Trophoblast cell (in vitro differentiated cells and primary cell): ENCODE results near the gene BAG3.

ENCODE experiments used
- DNase-seq, 2 donors: peaks; one replicate each; pipeline ENCODE4 v3.0.0-alpha.2; 2016
- H2AFZ ChIP-seq: 2 replicates; pipeline ENCODE4 v1.6.1; 2013; ENCODE audit warnings: low read length, moderate library complexity, mild to moderate bottlenecking; ENCODE audit not compliant: insufficient read depth, poor library complexity
- H2AK5ac ChIP-seq: 2 replicates; pipeline ENCODE4 v1.6.1; 2013; ENCODE audit warnings: mild to moderate bottlenecking, low read length
- H2BK120ac ChIP-seq: 2 replicates; pipeline ENCODE4 v1.6.1; 2013; ENCODE audit warnings: low read length, mild to moderate bottlenecking, moderate library complexity; ENCODE audit not compliant: insufficient read depth, poor library complexity
- H2BK12ac ChIP-seq: 2 replicates; pipeline ENCODE4 v1.6.1; 2013; ENCODE audit warnings: mild to moderate bottlenecking, low read length, moderate library complexity
- H2BK5ac ChIP-seq: 2 replicates; pipeline ENCODE4 v1.6.1; 2013; ENCODE audit warnings: low read length, low read depth, moderate library complexity, mild to moderate bottlenecking; ENCODE audit not compliant: poor library complexity
- H3K14ac ChIP-seq: 2 replicates; pipeline ENCODE4 v1.6.1; 2013; ENCODE audit warnings: mild to moderate bottlenecking, low read length
- H3K18ac ChIP-seq: 2 replicates; pipeline ENCODE4 v1.6.1; 2013; ENCODE audit warnings: mild to moderate bottlenecking, low read length
- H3K23ac ChIP-seq: 2 replicates; pipeline ENCODE4 v1.6.1; 2013; ENCODE audit warnings: low read length
- H3K27ac ChIP-seq: 2 replicates; pipeline ENCODE4 v1.5.1; 2013; ENCODE audit warnings: low read depth, mild to moderate bottlenecking, inconsistent platforms, low read length, moderate library complexity
- H3K27me3 ChIP-seq: 2 replicates; pipeline ENCODE4 v1.6.1; 2013; ENCODE audit warnings: inconsistent platforms, mild to moderate bottlenecking, low read length, moderate library complexity; ENCODE audit not compliant: insufficient read depth
- H3K36me3 ChIP-seq, 2 experiments: 1 replicate in 1 of 2; 2 replicates in 1 of 2; pipeline ENCODE4 v1.6.1; 2013; ENCODE audit warnings: low read length in 2 of 2, mild to moderate bottlenecking in 2 of 2, moderate library complexity in 1 of 2; ENCODE audit not compliant: insufficient read depth in 2 of 2, control insufficient read depth in 1 of 2
- H3K4ac ChIP-seq: 2 replicates; pipeline ENCODE4 v1.6.1; 2013; ENCODE audit warnings: low read depth, mild to moderate bottlenecking, low read length, moderate library complexity
- H3K4me1 ChIP-seq, 2 experiments: 1 replicate in 1 of 2; 2 replicates in 1 of 2; pipeline ENCODE4 v1.6.1; 2013; ENCODE audit warnings: low read length in 2 of 2, mild to moderate bottlenecking in 2 of 2, moderate library complexity in 1 of 2; ENCODE audit not compliant: insufficient read depth in 2 of 2, control insufficient read depth in 1 of 2
- H3K4me2 ChIP-seq: 2 replicates; pipeline ENCODE4 v1.6.1; 2013; ENCODE audit warnings: inconsistent platforms, mild to moderate bottlenecking, low read length, moderate library complexity
- H3K4me3 ChIP-seq: 2 replicates; pipeline ENCODE4 v1.5.1; 2013; ENCODE audit warnings: mild to moderate bottlenecking, low read depth, low read length, inconsistent platforms
- H3K79me1 ChIP-seq: one replicate; pipeline ENCODE4 v1.6.1; 2013; ENCODE audit warnings: low read length
- H3K79me2 ChIP-seq: 2 replicates; pipeline ENCODE4 v1.6.1; 2013; ENCODE audit warnings: low read length, mild to moderate bottlenecking; ENCODE audit not compliant: control insufficient read depth, insufficient read depth, poor library complexity
- H3K9ac ChIP-seq: 2 replicates; pipeline ENCODE4 v1.6.1; 2013; ENCODE audit warnings: mild to moderate bottlenecking, low read length
- H3K9me3 ChIP-seq: 2 replicates; pipeline ENCODE4 v1.6.1; 2013; ENCODE audit warnings: low read depth, mild to moderate bottlenecking, control low read depth, inconsistent platforms, low read length; ENCODE audit not compliant: insufficient read depth
- H4K12ac ChIP-seq: 2 replicates; pipeline ENCODE4 v1.6.1; 2013; ENCODE audit warnings: low read depth, mild to moderate bottlenecking, low read length, moderate library complexity
- H4K8ac ChIP-seq: 2 replicates; pipeline ENCODE4 v1.6.1; 2013; ENCODE audit warnings: low read depth, mild to moderate bottlenecking, low read length, moderate library complexity
- H4K91ac ChIP-seq: one replicate; pipeline ENCODE4 v1.6.1; 2013; ENCODE audit warnings: low read depth, mild to moderate bottlenecking, low read length, moderate library complexity
- WGBS: extraction: QIAGEN DNeasy Blood & Tissue Kit; methylation state at CpG from one replicate; pipeline ENCODE4 v1.1.7; 2013; ENCODE audit warnings: missing lambda C conversion rate; ENCODE audit not compliant: insufficient read length, insufficient coverage; ENCODE audit errors: extremely low coverage; 5-methylcytosine and 5-hydroxymethylcytosine counted together

BAG3 gene

DNA sequence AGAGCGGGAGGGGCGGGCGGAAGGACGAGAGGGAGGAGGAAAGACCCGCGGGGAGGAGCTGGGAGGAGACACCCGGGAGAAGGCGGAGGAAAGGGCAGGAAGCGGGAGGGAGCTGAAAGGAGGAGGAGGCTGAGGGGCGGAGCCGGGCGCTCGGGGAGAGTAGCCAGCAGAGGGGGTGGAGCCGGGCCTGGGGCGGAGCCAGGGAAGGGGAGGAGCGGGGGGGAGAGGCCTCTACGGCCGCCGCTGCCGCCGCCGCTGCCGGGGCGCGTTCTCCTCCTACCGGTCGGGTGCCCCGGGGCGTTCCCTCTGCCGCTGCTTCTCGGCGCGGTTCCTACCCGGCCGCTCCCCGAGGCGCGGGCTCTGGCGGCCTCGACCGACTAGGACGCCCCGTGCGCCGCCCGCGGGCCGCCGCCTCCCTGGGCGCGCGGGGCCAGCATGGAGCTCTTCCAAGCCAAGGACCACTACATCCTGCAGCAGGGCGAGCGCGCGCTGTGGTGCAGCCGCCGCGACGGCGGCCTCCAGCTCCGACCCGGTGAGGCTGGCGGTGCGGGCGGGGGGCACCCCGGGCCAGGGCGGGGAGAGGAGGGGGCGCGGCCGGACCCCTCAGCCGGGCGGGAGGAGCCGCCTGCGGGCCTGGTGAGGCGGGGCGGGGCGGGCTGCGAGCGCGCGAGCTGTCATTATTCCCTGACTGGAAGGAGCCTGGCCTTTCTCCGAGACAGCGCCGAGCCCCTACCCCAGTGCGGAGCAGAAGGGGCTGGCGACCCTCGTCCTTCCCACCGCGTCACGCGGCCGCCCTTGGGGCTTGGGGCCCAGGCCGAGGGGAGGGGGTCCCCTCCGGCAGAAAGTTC, 74.9 kb downstream of the BAG3 start, which contains the start of gene INPP5F:
Gene INPP5F, plus strand, starts transcription at position 223 of the 848 bp plus-strand sequence. Its CDS starts 213 bp downstream, at position 436.
- Histone ChIP-seq H2BK12ac (peak within 1 kb of the TSS; percentile 51), H4K8ac (peak within 1 kb of the TSS; percentile 99), H3K4me3 (peak within 1 kb of the TSS; percentile 94), H2BK5ac (peak within 1 kb of the TSS; percentile 97), H3K23ac (no peak within 1 kb of the TSS), H3K79me1 (peaks cover 11% of the 10 kb centered on the region), H3K14ac (peak within 1 kb of the TSS; percentile 99), H4K91ac (peak within 1 kb of the TSS; percentile 86), H3K18ac (peak within 1 kb of the TSS; percentile 97), H3K9ac (peak within 1 kb of the TSS; percentile 71), H2AK5ac (peak within 1 kb of the TSS; percentile 49), H3K27me3 (no peaks in the 10 kb centered on the region), H4K12ac (peak within 1 kb of the TSS; percentile 95), H2AFZ (peak within 1 kb of the TSS; percentile 94), H3K4me2 (peak within 1 kb of the TSS; percentile 91), H3K4me1 (peaks cover 7 to 10% of the 10 kb centered on the region in 2 experiments), H3K27ac (peak within 1 kb of the TSS; percentile 90), H3K4ac (peak within 1 kb of the TSS; percentile 87), H3K9me3 (no peaks in the 10 kb centered on the region), H3K79me2 (peaks cover 6% of the 10 kb centered on the region), H3K36me3 (peaks cover 0 to 3% of the 10 kb centered on the region in 2 experiments), H2BK120ac (peak within 1 kb of the TSS; percentile 98)
- DNase-seq: peak; percentile 97 to 98
- WGBS: no CpG with 5 or more reads among the region's 95 CpGs

DNA sequence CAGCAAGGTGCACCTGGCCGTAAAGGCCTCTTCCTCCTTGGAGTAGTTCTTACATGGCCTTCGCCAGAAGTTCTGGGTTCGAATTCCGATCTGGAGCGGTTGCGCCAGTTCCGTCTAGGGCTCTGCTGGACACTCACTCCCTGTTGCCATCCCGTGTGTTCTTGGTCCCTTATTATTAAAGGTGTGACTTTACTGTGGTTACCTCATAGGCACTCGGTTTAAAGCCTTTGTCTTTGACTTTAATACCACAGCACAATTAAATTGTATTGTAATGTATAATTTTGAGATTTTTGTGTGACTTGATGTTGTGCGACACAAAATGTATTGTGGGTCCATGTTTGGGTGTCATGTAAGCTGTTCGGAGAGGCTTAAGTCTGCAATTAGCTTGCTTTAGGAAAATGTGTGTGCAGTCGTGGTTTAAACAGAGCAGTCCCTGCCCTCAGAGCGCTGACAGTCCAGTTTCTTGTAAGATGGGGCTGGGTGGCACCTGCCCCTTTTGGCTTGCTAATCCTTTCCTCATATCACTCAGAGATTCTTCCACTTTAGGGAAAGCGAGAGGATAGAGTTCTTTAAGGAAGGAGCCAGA, 75.6 kb downstream of the BAG3 start:
- H3K27ac ChIP-seq: peak overlapping the region; percentile 88
- H2BK120ac ChIP-seq: peak overlapping the region; percentile 59
- peak overlapping the region; percentile 56 for H2AFZ ChIP-seq
- H3K18ac ChIP-seq: peak overlapping the region; percentile 80
- H2BK12ac ChIP-seq: no peak overlapping the region
- H3K4ac ChIP-seq: peak overlapping the region; percentile 30
- peak in 1 of 2 donors; percentile 16 for DNase-seq
- H3K4me3 ChIP-seq: peak overlapping the region; percentile 94
- no peaks in the 10 kb centered on the region for H3K9me3 ChIP-seq
- no peak overlapping the region for H3K23ac ChIP-seq
- peaks cover 7 to 10% of the 10 kb centered on the region in 2 experiments for H3K4me1 ChIP-seq
- no peak overlapping the region for H2AK5ac ChIP-seq
- H3K79me2 ChIP-seq: peaks cover 6% of the 10 kb centered on the region
- peak overlapping the region; percentile 53 for H3K14ac ChIP-seq
- H4K12ac ChIP-seq: peak overlapping the region; percentile 2
- H2BK5ac ChIP-seq: peak overlapping the region; percentile 32
- peak overlapping the region; percentile 28 for H3K9ac ChIP-seq
- H4K91ac ChIP-seq: no peak overlapping the region
- WGBS: no CpG with 5 or more reads among the region's 14 CpGs
- peaks cover 11% of the 10 kb centered on the region for H3K79me1 ChIP-seq
- peak overlapping the region; percentile 91 for H3K4me2 ChIP-seq
- H4K8ac ChIP-seq: peak overlapping the region; percentile 43
- no peaks in the 10 kb centered on the region for H3K27me3 ChIP-seq
- peaks cover 0 to 3% of the 10 kb centered on the region in 2 experiments for H3K36me3 ChIP-seq
